Activated effector memory CD4-positive, alpha-beta T cell treated with anti-CD3 and anti-CD28 coated beads, Interleukin-2, amount 50 U/mL, for 16 hours (primary cell): ENCODE measurements around the gene NPW.

Experiments
- DNase-seq: peaks from one replicate; pipeline ENCODE4 v3.0.0-alpha.2; 2020

The NPW gene

GRCh38 chr16:2037115-2037514, 17.5 kb downstream of the NPW start:
- no peak for DNase-seq

GRCh38 chr16:2037647-2038381, 18.2 kb downstream of the NPW start:
- no peak for DNase-seq

- DNase-seq, result no peak
Measured at GRCh38 chr16:2038382-2039231, 19.0 kb downstream of the NPW start.

- DNase-seq, result no peak
Measured at GRCh38 chr16:2039274-2040031, 19.9 kb downstream of the NPW start.

- DNase-seq, result no peak
Measured at GRCh38 chr16:2040041-2040786, 20.6 kb downstream of the NPW start.

GRCh38 chr16:2040787-2041522, 21.4 kb downstream of the NPW start:
- no peak for DNase-seq

GRCh38 chr16:2042171-2042985, 22.8 kb downstream of the NPW start:
- DNase-seq, result no peak

GRCh38 chr16:2042986-2043666, 23.5 kb downstream of the NPW start:
- DNase-seq, result no peak

GRCh38 chr16:2043667-2044451, 24.3 kb downstream of the NPW start:
- DNase-seq, result no peak

GRCh38 chr16:2044541-2044940, 25.0 kb downstream of the NPW start:
- no peak for DNase-seq

- no peak for DNase-seq
Measured at GRCh38 chr16:2045965-2046892, 26.6 kb downstream of the NPW start.

GRCh38 chr16:2046893-2047329, 27.3 kb downstream of the NPW start:
- DNase-seq, result no peak

- DNase-seq, result peak; percentile 98
Measured at GRCh38 chr16:2047330-2048115, 27.9 kb downstream of the NPW start, which contains the start of the genes NTHL1 and TSC2. Gene NTHL1 (minus strand): TSS chr16:2047834. CDS start chr16:2047823, 11 bp downstream. Gene TSC2 (plus strand): TSS chr16:2047985. CDS start chr16:2048616, 631 bp downstream.

- no peak for DNase-seq
Measured at GRCh38 chr16:2048116-2048543, 28.5 kb downstream of the NPW start.

GRCh38 chr16:2053211-2053610, 33.6 kb downstream of the NPW start:
- no peak for DNase-seq

- DNase-seq, result no peak
Measured at GRCh38 chr16:2053897-2054296, 34.3 kb downstream of the NPW start.

- no peak for DNase-seq
Measured at GRCh38 chr16:2054543-2055245, 35.1 kb downstream of the NPW start.
